ENCODE results near the gene CCNI.

GRCh38 chr4:77052352-77052751, 23.4 kb downstream of the CCNI start:
- TF ChIP-seq POLR2A (IDR thresholded peaks at IDR 0.05) (no peak), CTCF (IDR thresholded peaks at IDR 0.05) (peak in 1 of 3 experiments; percentile 28)

Data from testis (tissue), 2 donors.